Fibroblast of the conjunctiva (primary cell): ENCODE measurements around the gene TMEM176A.

Experiments used
- DNase-seq: peaks from one replicate; pipeline ENCODE4 v3.0.0-alpha.2; 2010; ENCODE audit warnings: low read depth

TMEM176A gene

DNA sequence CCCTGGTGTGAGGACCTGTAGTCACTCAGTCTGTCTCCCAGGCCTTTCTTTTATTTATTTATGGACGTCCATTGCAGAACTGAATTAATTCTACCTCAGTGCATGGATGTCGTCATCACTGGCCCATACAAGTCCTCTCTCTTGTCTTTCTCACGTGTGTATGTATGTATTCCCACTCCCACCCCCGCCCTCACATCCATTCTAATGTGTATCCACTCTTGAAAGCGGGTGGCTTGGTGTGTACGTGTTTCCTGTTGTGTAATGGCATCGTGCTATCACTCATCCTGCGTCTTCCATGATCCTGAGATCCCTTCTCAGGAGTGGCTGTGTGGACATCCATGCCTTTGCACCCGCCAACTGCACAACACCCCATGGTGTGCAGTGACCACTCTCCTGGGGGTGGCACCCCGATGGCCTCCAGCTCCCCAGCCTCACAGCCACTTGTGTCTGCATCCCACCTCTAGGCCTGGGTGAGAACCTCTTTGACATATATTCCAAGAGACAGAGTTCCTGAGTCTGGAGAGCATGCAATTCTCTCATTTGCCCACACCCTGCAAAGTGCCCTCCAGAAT is 48.7 kb downstream of the TMEM176A start:
- no peak for DNase-seq

DNA sequence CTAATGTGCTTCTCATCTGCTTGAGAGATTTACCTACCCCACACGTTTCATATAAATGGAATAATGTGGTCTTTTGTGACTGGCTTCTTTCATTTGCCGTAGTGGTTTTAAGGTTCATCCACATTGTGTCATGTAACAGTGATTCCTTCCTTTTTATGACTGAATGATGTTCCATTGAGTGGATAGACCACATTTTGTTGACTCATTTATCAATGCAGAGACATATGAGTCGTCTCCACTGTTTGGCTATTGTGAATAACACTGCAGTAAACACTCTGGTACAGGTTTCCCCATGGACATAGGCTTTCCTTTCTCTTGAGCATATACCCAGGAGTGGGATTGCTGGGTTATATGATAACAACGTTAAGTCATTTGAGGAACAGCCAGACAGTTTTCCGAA is 49.7 kb downstream of the TMEM176A start:
- DNase-seq = no peak

- no peak for DNase-seq
Measured at GRCh38 chr7:150851492-150852370, 51.2 kb downstream of the TMEM176A start.

GRCh38 chr7:150852371-150852905 is 51.9 kb downstream of the TMEM176A start, which contains the start of gene AOC1:
TSS of gene AOC1 (plus strand) at chr7:150852517. CDS start at chr7:150856471, 3,954 bp downstream.
- no peak for DNase-seq

- DNase-seq = no peak
Measured at GRCh38 chr7:150854066-150855000, 53.8 kb downstream of the TMEM176A start.
